Endothelial cell of umbilical vein (primary cell): Measurements from ENCODE around the gene AGAP3. TPM values are rescaled to one million over a fixed set of nuclear protein-coding genes. Genes with fewer than 3 reads are reported as not detected.

Source experiments
- BruUV-seq: library from RNA; stranded (reverse); fragments of 400-500 nt; replicated peaks from 2 replicates; lab custom pipeline; 2021; lab: Mats Ljungman, UMichigan
- CTCF ChIA-PET: fragments of 300-600, 350-600 bp; sonication (Branson Sonifier 250); formaldehyde crosslinking; loops from one replicate; lab custom pipeline; 2021; ENCODE audit warnings: antibody characterized with exemption, inconsistent platforms; lab: Charles Lee
- POLR2A ChIA-PET: fragments of 300-600, 350-600 bp; sonication (Branson Sonifier 250); formaldehyde crosslinking; loops from one replicate; lab custom pipeline; 2021; ENCODE audit warnings: antibody characterized with exemption, inconsistent platforms; lab: Charles Lee
- DNase-seq: peaks from one replicate; pipeline ENCODE4 v3.0.0-alpha.2; 2011; ENCODE audit warnings: low read depth, low spot score
- FAIRE-seq: peaks from 2 replicates; lab custom pipeline; 2011; peaks lifted over from hg19 to GRCh38; lab: Jason Lieb, UNC
- H2AFZ ChIP-seq: 2 replicates; pipeline ENCODE4 v1.6.0; 2012; ENCODE audit warnings: low read depth, low read length, control low read depth, inconsistent platforms
- H3K27ac ChIP-seq: 2 replicates; pipeline ENCODE4 v1.5.1; 2011; ENCODE audit warnings: low read depth, mild to moderate bottlenecking, control low read depth, low read length, moderate library complexity; ENCODE audit not compliant: insufficient read depth
- H3K27me3 ChIP-seq, 2 experiments: 2 replicates each; pipeline versions ENCODE4 v1.6.0 to v1.6.1; 2011; ENCODE audit warnings: low read length in 2 of 2, mixed read lengths in 1 of 2; ENCODE audit not compliant: control insufficient read depth in 2 of 2, insufficient read depth in 2 of 2
- H3K36me3 ChIP-seq, 2 experiments: 2 replicates in 1 of 2; 3 replicates in 1 of 2; pipeline ENCODE4 v1.5.1; 2011; ENCODE audit warnings: low read length in 2 of 2, mild to moderate bottlenecking in 1 of 2, moderate library complexity in 1 of 2; ENCODE audit not compliant: control insufficient read depth in 2 of 2, insufficient read depth in 2 of 2; ENCODE audit errors: extremely low read depth in 1 of 2
- H3K4me1 ChIP-seq: 3 replicates; pipeline ENCODE4 v1.5.1; 2011; ENCODE audit warnings: mild to moderate bottlenecking, low read length; ENCODE audit not compliant: control insufficient read depth, insufficient read depth; ENCODE audit errors: extremely low read depth
- H3K4me2 ChIP-seq: 2 replicates; pipeline ENCODE4 v1.6.1; 2011; ENCODE audit warnings: low read length, control low read depth, mixed read lengths; ENCODE audit not compliant: insufficient read depth
- H3K4me3 ChIP-seq, 3 experiments: fragments of 200-600 bp in 1 of 3; sonication (generic), shearing (Covaris generic) in 1 of 3; replicated peaks in 1 of 3; 2 replicates each; pipeline ENCODE4 v1.5.1; 2011 to 2016; ENCODE audit warnings: control low read depth in 3 of 3, low read length in 3 of 3, mild to moderate bottlenecking in 2 of 3, inconsistent platforms in 1 of 3, low read depth in 1 of 3, moderate library complexity in 1 of 3; ENCODE audit not compliant: insufficient read depth in 1 of 3
- H3K79me2 ChIP-seq: 2 replicates; pipeline ENCODE4 v1.6.0; 2012; ENCODE audit warnings: low read length, inconsistent platforms; ENCODE audit not compliant: control insufficient read depth, insufficient read depth
- H3K9ac ChIP-seq: replicated peaks from 2 replicates; pipeline ENCODE3; 2011; ENCODE audit warnings: low read length, control low read depth; ENCODE audit not compliant: insufficient read depth; ENCODE audit errors: extremely low read depth
- H3K9me1 ChIP-seq: replicated peaks from 3 replicates; pipeline ENCODE4 v1.6.0; 2011; ENCODE audit warnings: mild to moderate bottlenecking, low read length; ENCODE audit not compliant: control insufficient read depth, insufficient read depth; ENCODE audit errors: extremely low read depth
- H3K9me3 ChIP-seq: replicated peaks from 2 replicates; pipeline ENCODE4 v1.5.1; 2012; ENCODE audit warnings: low read length, inconsistent platforms; ENCODE audit not compliant: control insufficient read depth, insufficient read depth
- H4K20me1 ChIP-seq: replicated peaks from 2 replicates; pipeline ENCODE3; 2011; ENCODE audit warnings: mild to moderate bottlenecking, low read length; ENCODE audit not compliant: control insufficient read depth, insufficient read depth; ENCODE audit errors: extremely low read depth
- EZH2 ChIP-seq: IDR thresholded peaks from 2 replicates; pipeline ENCODE4 v1.6.1; 2012; ENCODE audit warnings: borderline replicate concordance, low read depth, mild to moderate bottlenecking, moderate library complexity, low read length, inconsistent platforms; ENCODE audit not compliant: severe bottlenecking
- GATA2 ChIP-seq: IDR thresholded peaks from 2 replicates; pipeline ENCODE4 v1.7.0; 2011; ENCODE audit warnings: low read depth, mild to moderate bottlenecking, moderate library complexity, mixed read lengths, low read length; ENCODE audit not compliant: insufficient read length, insufficient read depth
- MYC ChIP-seq: IDR thresholded peaks from one replicate; pipeline ENCODE4 v1.6.1; 2011; ENCODE audit warnings: mild to moderate bottlenecking, low read depth, low read length
- dilution Hi-C: fragments of 300-500 bp; cut with MboI; formaldehyde crosslinking; loops from one replicate; pipeline ENCODE4 v1.15.0; 2019; ENCODE audit warnings: low sequenced_read_pairs; ENCODE audit not compliant: extremely low pct_ligation_motif_present
- intact Hi-C: fragments of 100-400 bp; cut with micrococcal nuclease; formaldehyde crosslinking; loops from one replicate; pipeline ENCODE4 v1.10.0; 2022
- polyA plus RNA-seq, 4 experiments: library from polyadenylated mRNA; depleted of rRNA in 3 of 4; stranded (reverse) in 3 of 4; unstranded in 1 of 4; fragments of >200 nt; gene quantifications; 2 replicates each; pipeline versions ENCODE4 v1.2.1 to v1.2.3, GENCODE V29; 2011 to 2012; ENCODE audit warnings: missing spikeins in 1 of 4
- total RNA-seq: library from RNA; stranded (reverse); gene quantifications from 2 replicates; pipeline ENCODE4 v1.2.3, GENCODE V29; 2021
- TF ChIP-seq, protein P1 (sequence below), 2 donors: IDR thresholded peaks; 1 replicate in 1 of 2; 2 replicates in 1 of 2; pipeline ENCODE4 v1.5.1; 2011; ENCODE audit warnings: low read length in 2 of 2, mild to moderate bottlenecking in 2 of 2, moderate library complexity in 2 of 2, control low read depth in 1 of 2, inconsistent platforms in 1 of 2, low read depth in 1 of 2; ENCODE audit not compliant: insufficient read depth in 1 of 2; ENCODE audit errors: extremely low read depth in 1 of 2
- TF ChIP-seq, protein P2 (sequence below): IDR thresholded peaks from 2 replicates; pipeline ENCODE4 v1.6.1; 2011; ENCODE audit not compliant: insufficient read depth, insufficient read length

AGAP3 gene
- total and polyA plus RNA-seq, 2 donors (not counting 3 experiments of a cell fraction or from before 2014, with no cell fraction given), result 171 to 174 TPM

DNA sequence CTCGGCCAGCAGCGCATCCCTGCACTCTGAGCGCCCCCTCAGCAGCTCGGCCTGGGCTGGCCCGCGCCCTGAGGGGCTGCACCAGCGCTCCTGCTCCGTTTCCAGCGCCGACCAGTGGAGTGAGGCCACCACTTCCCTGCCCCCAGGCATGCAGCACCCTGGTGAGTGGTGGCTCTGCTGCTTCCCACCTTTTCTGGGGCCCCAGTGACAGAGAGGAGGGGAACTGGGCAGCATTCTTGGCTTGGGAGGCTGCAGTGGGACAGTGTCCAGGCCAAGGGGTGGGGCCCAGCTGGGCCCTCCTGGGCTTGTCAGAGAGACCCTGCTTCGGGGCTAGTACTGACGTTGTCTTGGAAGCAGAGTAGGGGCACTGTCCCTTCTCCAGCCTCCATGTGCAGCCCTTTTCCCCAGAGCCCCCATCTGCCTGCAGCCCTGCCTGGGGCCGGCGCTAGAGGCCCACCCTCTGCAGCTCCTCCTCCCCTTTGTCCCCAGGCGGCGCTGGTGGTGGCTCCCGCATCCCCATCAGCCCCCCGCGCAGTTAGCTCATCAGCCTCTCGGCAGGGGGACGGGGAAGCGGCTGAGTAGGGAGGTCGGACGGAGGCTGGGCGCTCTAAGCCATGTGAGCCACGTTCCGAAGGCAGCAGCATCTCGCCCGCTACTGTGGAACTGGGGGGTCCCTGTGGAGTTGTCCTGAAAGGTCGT lies 52.0 kb downstream of the AGAP3 start:
- Histone ChIP-seq H3K27ac (no peak overlapping the region), H3K4me2 (no peak overlapping the region), H3K36me3 (peaks cover 14 to 71% of the 10 kb centered on the region in 2 experiments), H2AFZ (no peak overlapping the region), H3K79me2 (no peaks in the 10 kb centered on the region), H3K9me1 (no peaks in the 10 kb centered on the region), H3K27me3 (no peaks in the 10 kb centered on the region), H3K9ac (no peak overlapping the region), H4K20me1 (no peaks in the 10 kb centered on the region), H3K4me1 (no peaks in the 10 kb centered on the region), H3K9me3 (no peaks in the 10 kb centered on the region), H3K4me3 (no peak overlapping the region)
- BruUV-seq, result no TSS peak
- POLR2A ChIA-PET, result no interaction called here
- dilution Hi-C loops (no loop called here), intact Hi-C loops (no loop called here)
- FAIRE-seq (no peak), DNase-seq (no peak)
- TF ChIP-seq MYC, result no peak
- no peak for TF ChIP-seq EZH2
- TF ChIP-seq, protein P1, sequence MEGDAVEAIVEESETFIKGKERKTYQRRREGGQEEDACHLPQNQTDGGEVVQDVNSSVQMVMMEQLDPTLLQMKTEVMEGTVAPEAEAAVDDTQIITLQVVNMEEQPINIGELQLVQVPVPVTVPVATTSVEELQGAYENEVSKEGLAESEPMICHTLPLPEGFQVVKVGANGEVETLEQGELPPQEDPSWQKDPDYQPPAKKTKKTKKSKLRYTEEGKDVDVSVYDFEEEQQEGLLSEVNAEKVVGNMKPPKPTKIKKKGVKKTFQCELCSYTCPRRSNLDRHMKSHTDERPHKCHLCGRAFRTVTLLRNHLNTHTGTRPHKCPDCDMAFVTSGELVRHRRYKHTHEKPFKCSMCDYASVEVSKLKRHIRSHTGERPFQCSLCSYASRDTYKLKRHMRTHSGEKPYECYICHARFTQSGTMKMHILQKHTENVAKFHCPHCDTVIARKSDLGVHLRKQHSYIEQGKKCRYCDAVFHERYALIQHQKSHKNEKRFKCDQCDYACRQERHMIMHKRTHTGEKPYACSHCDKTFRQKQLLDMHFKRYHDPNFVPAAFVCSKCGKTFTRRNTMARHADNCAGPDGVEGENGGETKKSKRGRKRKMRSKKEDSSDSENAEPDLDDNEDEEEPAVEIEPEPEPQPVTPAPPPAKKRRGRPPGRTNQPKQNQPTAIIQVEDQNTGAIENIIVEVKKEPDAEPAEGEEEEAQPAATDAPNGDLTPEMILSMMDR (IDR thresholded peaks at IDR 0.05; ENCODE audit: extremely low read depth in 1 of 2, insufficient read depth in 1 of 2, low read depth in 1 of 2, low read length in 2 of 2), result no peak
- no peak for TF ChIP-seq GATA2
- TF ChIP-seq, protein P2, sequence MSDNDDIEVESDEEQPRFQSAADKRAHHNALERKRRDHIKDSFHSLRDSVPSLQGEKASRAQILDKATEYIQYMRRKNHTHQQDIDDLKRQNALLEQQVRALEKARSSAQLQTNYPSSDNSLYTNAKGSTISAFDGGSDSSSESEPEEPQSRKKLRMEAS, result no peak
- CTCF ChIA-PET, result interaction anchor here (1.3 to 2.2 kb wide), 2 partner anchors 9 to 14 kb away, joined by 3 to 17 read pairs; no protein-coding TSS in a partner anchor
